NCI-H524 treated with DMSO at 0.1 percent for 48 hours (cell line): Measurements from ENCODE around the gene HSFX1.
"Not testable (repeated sequence)": the region's sequence is repeated elsewhere in the genome, so short reads cannot be mapped to it uniquely, and the experiment has no call there.

Source experiments
- DNase-seq: peaks from one replicate; lab custom pipeline; 2025; lab: John Stamatoyannopoulos, UW

The HSFX1 gene

GRCh38 chrX:149773768-149774167, at the start of gene HSFX1:
TSS of gene HSFX1 (plus strand) at chrX:149774068. CDS start at chrX:149774682, 614 bp downstream.
- DNase-seq: not testable (repeated sequence)

GRCh38 chrX:149727308-149727707, 46.6 kb upstream of the HSFX1 start:
- not testable (repeated sequence) for DNase-seq

- DNase-seq: not testable (repeated sequence)
These were observed 31.6 kb upstream of the HSFX1 start for GRCh38 chrX:149742269-149742668.

GRCh38 chrX:149746390-149747007, 27.4 kb upstream of the HSFX1 start:
- not testable (repeated sequence) for DNase-seq

- DNase-seq: no peak
These were observed 16.4 kb upstream of the HSFX1 start for GRCh38 chrX:149757206-149758067.

- DNase-seq: no peak
These were observed 15.7 kb upstream of the HSFX1 start for GRCh38 chrX:149758068-149758714.

- not testable (repeated sequence) for DNase-seq
These were observed 15.2 kb upstream of the HSFX1 start for GRCh38 chrX:149758715-149759078.

- no peak for DNase-seq
These were observed 14.0 kb upstream of the HSFX1 start for GRCh38 chrX:149759824-149760223.

- no peak for DNase-seq
These were observed 12.9 kb upstream of the HSFX1 start for GRCh38 chrX:149760965-149761364.

GRCh38 chrX:149761858-149762674, 11.8 kb upstream of the HSFX1 start:
- DNase-seq: not testable (repeated sequence)

GRCh38 chrX:149762696-149763614, 10.9 kb upstream of the HSFX1 start:
- DNase-seq: no peak

- not testable (repeated sequence) for DNase-seq
These were observed 3.5 kb upstream of the HSFX1 start for GRCh38 chrX:149770344-149770743.

- not testable (repeated sequence) for DNase-seq
These were observed 842 bp upstream of the HSFX1 start for GRCh38 chrX:149773026-149773425.

- DNase-seq: not testable (repeated sequence)
These were observed 4.1 kb downstream of the HSFX1 start for GRCh38 chrX:149777999-149778398.

GRCh38 chrX:149781727-149782126, 7.9 kb downstream of the HSFX1 start, which contains the start of gene MAGEA9:
TSS of gene MAGEA9 (plus strand) at chrX:149781930. CDS start at chrX:149786211, 4,281 bp downstream.
- DNase-seq: not testable (repeated sequence)

- DNase-seq: not testable (repeated sequence)
These were observed 21.7 kb downstream of the HSFX1 start for GRCh38 chrX:149795531-149795930.

GRCh38 chrX:149799095-149799714, 25.3 kb downstream of the HSFX1 start:
- no peak for DNase-seq

GRCh38 chrX:149799938-149800337, 26.1 kb downstream of the HSFX1 start:
- no peak for DNase-seq

- no peak for DNase-seq
These were observed 29.7 kb downstream of the HSFX1 start for GRCh38 chrX:149803458-149804062.

- no peak for DNase-seq
These were observed 30.2 kb downstream of the HSFX1 start for GRCh38 chrX:149804102-149804501.
